Measurements from ENCODE around the gene RTP5. TPM values are rescaled to one million over a fixed set of nuclear protein-coding genes. Genes with fewer than 3 reads are reported as not detected.

RTP5 gene
- total RNA-seq, 6 experiments from 2014 or later: not detected

DNA sequence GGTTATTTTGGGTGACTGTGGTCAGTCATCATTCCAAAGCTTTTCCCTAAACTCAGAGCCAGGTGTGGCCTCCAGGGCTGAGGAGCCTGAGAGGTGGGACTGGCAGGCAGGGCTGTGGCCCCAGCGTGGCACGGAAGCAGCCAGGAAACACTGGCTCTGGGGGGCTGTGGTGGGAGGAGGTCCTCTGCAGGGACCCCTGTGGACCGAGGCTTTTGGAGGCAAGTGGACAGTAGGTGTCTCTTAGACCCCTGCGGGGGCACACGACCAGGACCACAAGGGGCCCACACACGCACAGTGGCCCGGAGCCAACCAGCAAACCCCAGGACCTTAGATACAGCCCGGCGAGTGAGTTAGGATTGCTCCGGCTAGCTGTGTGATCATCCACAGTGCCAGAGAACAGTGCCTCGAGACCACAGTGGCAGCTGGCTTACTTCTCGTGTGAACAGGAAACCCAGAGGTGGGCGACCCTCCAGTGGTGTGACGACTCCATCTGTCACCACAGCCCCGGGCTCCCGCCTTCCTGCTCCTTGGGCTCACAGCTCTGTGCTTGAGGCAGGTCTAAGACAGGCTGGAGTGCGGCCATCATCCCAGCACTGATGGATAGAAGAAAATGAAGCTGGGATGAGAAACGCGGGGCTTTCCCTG lies 1.6 kb upstream of the RTP5 start:
- TF ChIP-seq, protein P1, sequence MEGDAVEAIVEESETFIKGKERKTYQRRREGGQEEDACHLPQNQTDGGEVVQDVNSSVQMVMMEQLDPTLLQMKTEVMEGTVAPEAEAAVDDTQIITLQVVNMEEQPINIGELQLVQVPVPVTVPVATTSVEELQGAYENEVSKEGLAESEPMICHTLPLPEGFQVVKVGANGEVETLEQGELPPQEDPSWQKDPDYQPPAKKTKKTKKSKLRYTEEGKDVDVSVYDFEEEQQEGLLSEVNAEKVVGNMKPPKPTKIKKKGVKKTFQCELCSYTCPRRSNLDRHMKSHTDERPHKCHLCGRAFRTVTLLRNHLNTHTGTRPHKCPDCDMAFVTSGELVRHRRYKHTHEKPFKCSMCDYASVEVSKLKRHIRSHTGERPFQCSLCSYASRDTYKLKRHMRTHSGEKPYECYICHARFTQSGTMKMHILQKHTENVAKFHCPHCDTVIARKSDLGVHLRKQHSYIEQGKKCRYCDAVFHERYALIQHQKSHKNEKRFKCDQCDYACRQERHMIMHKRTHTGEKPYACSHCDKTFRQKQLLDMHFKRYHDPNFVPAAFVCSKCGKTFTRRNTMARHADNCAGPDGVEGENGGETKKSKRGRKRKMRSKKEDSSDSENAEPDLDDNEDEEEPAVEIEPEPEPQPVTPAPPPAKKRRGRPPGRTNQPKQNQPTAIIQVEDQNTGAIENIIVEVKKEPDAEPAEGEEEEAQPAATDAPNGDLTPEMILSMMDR (IDR thresholded peaks at IDR 0.05): no peak
- Mint-ChIP-seq H3K4me1 (ENCODE audit: low read depth) (no peaks in the 10 kb centered on the region; the same call in 1 of the 2 replicates), H3K27ac (no peak overlapping the region), H3K27me3 (ENCODE audit: insufficient read depth) (peaks cover 5% of the 10 kb centered on the region), H3K36me3 (ENCODE audit: low read depth) (peaks cover 14% of the 10 kb centered on the region), H3K9me3 (peaks cover 6% of the 10 kb centered on the region), H3K4me3 (no peak overlapping the region)
- DNase-seq: no peak

DNA sequence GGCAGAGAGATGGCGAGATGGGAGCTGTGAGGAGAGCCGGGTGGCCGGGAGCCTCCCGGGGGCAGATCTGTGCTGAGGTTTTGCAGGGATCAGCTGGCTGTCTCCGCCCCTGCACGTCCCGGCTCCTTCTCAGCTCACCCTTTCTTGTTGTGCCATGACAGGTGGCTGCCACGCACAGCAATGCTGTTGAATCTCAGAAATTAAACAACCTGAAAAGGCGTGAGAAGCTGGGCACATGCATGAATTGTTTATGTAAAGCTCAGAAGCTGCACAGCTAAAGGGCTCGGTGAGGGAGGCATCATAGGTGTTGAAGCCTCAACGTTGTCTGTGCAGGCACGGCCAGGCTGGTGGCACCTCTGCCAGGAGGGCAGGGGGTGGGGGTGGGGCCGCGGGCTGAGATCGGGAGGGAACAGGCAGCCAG lies 858 bp upstream of the RTP5 start:
- Mint-ChIP-seq H3K4me3 (no peak overlapping the region), H3K9me3 (peaks cover 6% of the 10 kb centered on the region), H3K27ac (no peak overlapping the region), H3K36me3 (ENCODE audit: low read depth) (peaks cover 14% of the 10 kb centered on the region), H3K4me1 (ENCODE audit: low read depth) (no peaks in the 10 kb centered on the region; the same call in 1 of the 2 replicates), H3K27me3 (ENCODE audit: insufficient read depth) (peaks cover 2% of the 10 kb centered on the region)
- TF ChIP-seq, protein P1 (IDR thresholded peaks at IDR 0.05): no peak
- no peak for DNase-seq

DNA sequence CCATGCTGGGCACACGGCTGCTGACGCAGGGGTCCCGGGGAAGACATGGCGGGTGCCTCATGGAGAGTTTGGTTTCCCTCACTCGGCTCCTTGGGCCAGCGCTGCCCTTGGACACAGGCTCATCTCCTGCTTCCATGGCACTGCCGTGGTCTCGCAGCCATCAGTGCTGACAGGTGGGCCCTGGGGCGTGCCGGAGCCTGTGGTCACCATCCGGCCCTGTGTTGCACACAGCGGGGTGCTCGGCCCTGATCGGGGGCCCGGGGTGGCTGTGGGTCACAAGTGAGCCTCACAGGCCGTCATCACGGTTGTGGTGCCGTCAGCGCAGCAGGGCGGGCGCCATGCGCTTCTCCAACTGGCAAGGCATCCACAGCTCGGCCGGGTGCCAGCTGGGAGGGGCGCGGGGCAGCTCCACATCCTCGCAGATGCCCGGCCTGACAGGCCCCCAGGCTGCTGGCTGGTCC lies 582 bp downstream of the RTP5 start:
- H3K4me1 Mint-ChIP-seq (ENCODE audit: low read depth): no peaks in the 10 kb centered on the region
- no peak for DNase-seq
- H3K36me3 Mint-ChIP-seq (ENCODE audit: low read depth): peaks cover 6% of the 10 kb centered on the region; the same call in 1 of the 2 replicates
- peaks cover 2% of the 10 kb centered on the region for H3K27me3 Mint-ChIP-seq (ENCODE audit: insufficient read depth)
- H3K27ac Mint-ChIP-seq: no peak overlapping the region
- TF ChIP-seq, protein P1 (IDR thresholded peaks at IDR 0.05): no peak
- no peak overlapping the region for H3K4me3 Mint-ChIP-seq
- no peaks in the 10 kb centered on the region for H3K9me3 Mint-ChIP-seq

DNA sequence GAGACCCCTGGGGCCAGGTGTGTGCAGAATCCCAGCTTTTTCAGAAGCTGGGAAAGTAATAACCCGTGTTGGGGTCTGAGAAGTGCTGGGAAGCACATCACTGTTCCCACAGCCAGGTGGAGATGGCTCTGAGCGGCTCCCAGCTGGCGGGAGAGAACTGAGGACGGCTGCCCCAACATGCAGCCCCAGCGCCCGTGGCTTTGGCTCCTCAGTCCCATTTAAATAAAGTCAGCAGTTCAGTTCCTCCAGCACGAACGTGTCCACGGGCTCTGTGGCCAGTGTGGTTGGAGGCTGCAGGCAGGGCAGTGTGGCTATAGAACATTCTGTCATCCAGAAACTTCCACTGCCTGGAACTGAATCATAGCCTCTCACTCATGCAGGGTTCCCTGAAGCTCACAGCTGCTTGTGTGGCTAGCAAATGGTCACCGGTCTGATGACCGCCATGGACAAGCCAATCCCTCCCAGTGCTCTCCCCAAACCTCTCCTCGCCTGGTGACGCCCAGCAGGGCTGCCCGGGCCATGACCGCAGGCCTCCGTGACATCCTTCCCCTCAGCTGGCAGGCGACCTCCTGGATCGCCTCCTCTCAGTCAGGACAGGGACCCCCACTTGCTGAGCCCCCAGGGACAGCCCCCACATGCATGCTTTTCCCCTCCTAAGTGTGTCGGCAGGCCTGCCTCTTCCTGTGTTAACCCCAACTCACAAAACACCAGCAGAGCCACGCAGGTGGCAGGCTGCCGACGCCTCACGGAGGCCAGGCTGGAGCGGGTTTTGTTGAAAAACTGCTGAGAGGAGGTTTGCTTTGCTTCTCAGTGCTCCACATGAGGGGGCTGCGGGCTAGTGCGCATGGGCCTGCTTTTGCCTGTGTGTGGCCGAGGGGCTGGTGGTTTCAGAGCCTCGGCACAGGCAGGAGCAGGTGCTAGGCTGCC lies 1.3 kb downstream of the RTP5 start:
- TF ChIP-seq, protein P1 (IDR thresholded peaks at IDR 0.05): no peak
- Mint-ChIP-seq H3K4me1 (ENCODE audit: low read depth) (no peaks in the 10 kb centered on the region), H3K36me3 (ENCODE audit: low read depth) (no peaks in the 10 kb centered on the region), H3K9me3 (no peaks in the 10 kb centered on the region), H3K27ac (no peak overlapping the region), H3K27me3 (ENCODE audit: insufficient read depth) (no peaks in the 10 kb centered on the region; the same call in none of the 2 replicates), H3K4me3 (no peak overlapping the region)
- DNase-seq: no peak

DNA sequence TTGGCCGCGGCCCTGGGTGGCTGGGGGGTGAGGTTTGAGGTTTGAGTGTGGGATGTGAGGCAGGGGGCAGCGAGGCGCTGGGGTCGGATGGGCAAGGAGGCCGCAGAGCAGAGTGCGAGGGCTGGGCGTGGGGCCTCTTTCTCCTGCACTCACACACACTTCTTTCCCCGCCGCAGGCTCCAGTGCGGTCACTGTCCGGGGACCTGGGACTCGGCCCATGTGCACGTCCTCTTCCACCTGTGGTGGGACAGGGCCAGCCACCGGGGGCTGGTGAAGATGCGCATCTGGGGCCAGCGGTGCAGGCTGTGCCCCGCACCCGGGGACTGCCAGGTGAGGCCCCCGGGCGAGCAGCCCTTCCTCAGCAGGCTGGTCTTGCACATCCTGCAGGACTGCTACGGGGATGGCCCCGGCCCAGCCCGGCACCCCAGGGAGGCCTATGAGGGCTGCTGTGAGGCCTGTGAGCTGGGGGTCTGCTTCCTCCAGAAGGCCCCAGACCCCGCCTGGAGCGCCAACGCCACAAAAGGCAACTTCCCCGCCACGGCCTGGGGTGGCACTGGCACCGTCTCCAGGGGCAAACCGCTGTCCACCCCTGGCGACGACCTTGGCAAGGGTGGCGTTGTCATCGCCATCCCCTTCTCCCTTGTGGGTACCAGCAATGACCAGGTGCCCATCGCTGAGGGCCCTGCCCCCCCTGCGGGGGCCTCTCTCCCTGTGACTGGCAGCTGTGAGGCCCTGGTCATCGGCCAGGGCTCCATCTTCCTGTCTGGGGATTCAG lies 2.2 kb downstream of the RTP5 start:
- Mint-ChIP-seq H3K4me3 (no peak overlapping the region), H3K4me1 (ENCODE audit: low read depth) (no peaks in the 10 kb centered on the region), H3K36me3 (ENCODE audit: low read depth) (no peaks in the 10 kb centered on the region), H3K9me3 (no peaks in the 10 kb centered on the region), H3K27me3 (ENCODE audit: insufficient read depth) (no peaks in the 10 kb centered on the region; the same call in none of the 2 replicates), H3K27ac (no peak overlapping the region)
- no peak for DNase-seq
- TF ChIP-seq, protein P1 (IDR thresholded peaks at IDR 0.05): no peak

All from HFFc6 (cell line).